AG09309 (cell line): ENCODE data around the gene PLEKHA7.

Experiments used
- DNase-seq: peaks from one replicate; pipeline ENCODE4 v3.0.0-alpha.2; 2010; ENCODE audit warnings: low read depth
- H3K4me3 ChIP-seq: 2 replicates; pipeline ENCODE4 v1.5.1; 2011; ENCODE audit warnings: mild to moderate bottlenecking, low read depth, low read length, moderate library complexity; ENCODE audit not compliant: control insufficient read depth
- CTCF ChIP-seq: IDR thresholded peaks from 2 replicates; pipeline ENCODE4 v1.5.1; 2011; ENCODE audit warnings: mild to moderate bottlenecking, low read depth, low read length, inconsistent platforms; ENCODE audit not compliant: insufficient read depth, control insufficient read depth; ENCODE audit errors: missing control alignments

Gene PLEKHA7

GRCh38 chr11:16959602-16960001 is 54.6 kb downstream of the PLEKHA7 start:
- no peak for TF ChIP-seq CTCF
- H3K4me3 ChIP-seq: no peak overlapping the region
- no peak for DNase-seq

DNA sequence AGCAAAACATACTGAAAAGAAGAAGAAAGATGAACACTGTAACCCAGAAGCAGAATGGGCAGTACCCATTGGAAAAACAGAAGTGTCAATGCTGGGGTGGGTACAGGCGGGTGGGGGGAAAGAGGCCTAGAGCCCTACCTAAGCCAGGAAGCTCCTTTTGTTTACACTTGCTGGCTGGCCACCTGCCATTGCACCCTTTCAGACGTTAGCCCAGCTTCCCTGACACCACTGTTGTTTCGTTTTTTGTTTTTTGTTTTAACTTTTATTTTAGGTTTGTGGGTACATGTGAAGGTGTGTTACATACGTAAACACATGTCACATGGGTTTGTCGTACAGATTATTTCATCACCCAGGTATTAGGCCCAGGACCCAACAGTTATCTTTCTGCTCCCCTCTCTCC is 55.4 kb downstream of the PLEKHA7 start:
- no peak overlapping the region for H3K4me3 ChIP-seq
- TF ChIP-seq CTCF: no peak
- DNase-seq: no peak

- no peak overlapping the region for H3K4me3 ChIP-seq
- TF ChIP-seq CTCF: no peak
- no peak for DNase-seq
Observed at GRCh38 chr11:16956538-16957153, 57.6 kb downstream of the PLEKHA7 start.

GRCh38 chr11:16953663-16954062 is 60.6 kb downstream of the PLEKHA7 start:
- DNase-seq: no peak
- no peak for TF ChIP-seq CTCF
- H3K4me3 ChIP-seq: no peak overlapping the region

DNA sequence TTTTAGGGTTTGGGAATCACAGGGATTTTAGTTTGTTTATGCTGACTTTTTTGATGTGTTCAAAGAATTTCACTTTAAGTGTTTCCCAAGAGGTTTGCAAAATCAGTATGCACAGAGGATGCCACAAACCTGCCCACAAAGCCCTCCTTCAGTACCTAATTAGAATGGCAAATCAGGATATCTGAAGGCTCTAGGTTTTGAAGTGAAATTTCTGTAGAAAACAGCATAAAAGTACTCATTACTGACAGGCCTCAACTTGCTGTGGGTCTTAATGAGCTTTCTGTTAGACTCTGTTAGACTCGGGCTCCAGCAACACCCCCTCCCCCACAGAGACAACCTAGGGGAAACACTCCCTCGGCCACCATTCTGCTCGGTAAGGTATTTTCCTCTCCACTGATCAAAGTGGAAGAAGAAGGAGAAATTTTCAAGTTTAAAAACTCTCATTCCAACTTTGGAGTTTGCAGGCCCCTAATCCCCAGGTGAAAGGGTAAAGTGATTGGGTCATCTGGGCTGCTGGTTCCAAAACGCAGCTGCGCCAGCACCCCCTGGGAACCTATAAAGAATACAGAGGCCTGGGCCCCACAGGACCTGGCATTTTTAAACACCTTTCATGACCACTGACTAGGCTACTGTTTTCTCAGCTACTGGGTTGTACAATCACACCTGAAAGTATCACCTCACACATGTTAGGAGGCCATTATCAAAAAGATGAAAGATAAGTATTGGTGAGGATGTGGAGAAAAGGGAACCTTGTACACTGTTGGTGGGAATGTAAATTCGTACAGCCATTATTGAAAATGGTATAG is 67.5 kb downstream of the PLEKHA7 start:
- DNase-seq: no peak
- TF ChIP-seq CTCF: no peak
- no peak overlapping the region for H3K4me3 ChIP-seq

GRCh38 chr11:16945671-16946469 is 68.3 kb downstream of the PLEKHA7 start:
- no peak for DNase-seq
- no peak overlapping the region for H3K4me3 ChIP-seq
- peak; percentile 80 for TF ChIP-seq CTCF
